Esophagus squamous epithelium (tissue), 4 donors: Measurements from ENCODE around the gene C16orf46.

Source experiments
- POLR2A ChIP-seq, 4 donors: fragments of 450-650 bp; IDR thresholded peaks; one replicate each; pipeline ENCODE4 v1.6.1; 2017; ENCODE audit warnings: antibody characterized with exemption in 4 of 4, mild to moderate bottlenecking in 4 of 4, moderate library complexity in 3 of 4
- TF ChIP-seq, protein P1 (sequence below), 6 experiments: fragments of 450-650 bp in 4 of 6; fragments of 200-600 bp in 2 of 6; sonication (generic) in 2 of 6; IDR thresholded peaks; one replicate each; pipeline ENCODE4 v1.5.1; 2016 to 2019; ENCODE audit warnings: antibody characterized with exemption in 6 of 6, mild to moderate bottlenecking in 4 of 6, moderate library complexity in 4 of 6

DNA sequence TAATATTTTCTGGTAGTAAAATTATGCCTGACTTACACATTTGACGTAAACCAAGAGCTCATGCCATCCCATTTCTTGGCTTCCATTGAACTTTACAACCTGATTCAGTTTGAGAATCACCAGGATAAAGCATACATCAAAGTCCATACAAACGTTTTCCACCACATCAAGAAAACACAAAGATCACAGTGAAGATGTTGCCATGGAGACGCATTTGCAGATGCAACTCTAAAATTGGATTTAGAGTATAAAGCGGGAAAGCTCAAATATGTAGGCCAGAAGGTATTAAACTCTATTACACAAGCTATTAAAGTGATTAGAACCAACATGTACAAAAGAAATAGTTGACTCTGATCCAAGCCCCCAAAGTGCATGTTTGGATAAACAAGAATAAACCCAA lies 10.4 kb downstream of the C16orf46 start:
- TF ChIP-seq, protein P1, sequence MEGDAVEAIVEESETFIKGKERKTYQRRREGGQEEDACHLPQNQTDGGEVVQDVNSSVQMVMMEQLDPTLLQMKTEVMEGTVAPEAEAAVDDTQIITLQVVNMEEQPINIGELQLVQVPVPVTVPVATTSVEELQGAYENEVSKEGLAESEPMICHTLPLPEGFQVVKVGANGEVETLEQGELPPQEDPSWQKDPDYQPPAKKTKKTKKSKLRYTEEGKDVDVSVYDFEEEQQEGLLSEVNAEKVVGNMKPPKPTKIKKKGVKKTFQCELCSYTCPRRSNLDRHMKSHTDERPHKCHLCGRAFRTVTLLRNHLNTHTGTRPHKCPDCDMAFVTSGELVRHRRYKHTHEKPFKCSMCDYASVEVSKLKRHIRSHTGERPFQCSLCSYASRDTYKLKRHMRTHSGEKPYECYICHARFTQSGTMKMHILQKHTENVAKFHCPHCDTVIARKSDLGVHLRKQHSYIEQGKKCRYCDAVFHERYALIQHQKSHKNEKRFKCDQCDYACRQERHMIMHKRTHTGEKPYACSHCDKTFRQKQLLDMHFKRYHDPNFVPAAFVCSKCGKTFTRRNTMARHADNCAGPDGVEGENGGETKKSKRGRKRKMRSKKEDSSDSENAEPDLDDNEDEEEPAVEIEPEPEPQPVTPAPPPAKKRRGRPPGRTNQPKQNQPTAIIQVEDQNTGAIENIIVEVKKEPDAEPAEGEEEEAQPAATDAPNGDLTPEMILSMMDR (IDR thresholded peaks at IDR 0.05): no peak
- no peak for TF ChIP-seq POLR2A (IDR thresholded peaks at IDR 0.05)
